ENCODE data around the gene MAP3K2. TPM values are rescaled to one million over a fixed set of nuclear protein-coding genes. Genes with fewer than 3 reads are reported as not detected.
"Not testable (repeated sequence)": the region's sequence is repeated elsewhere in the genome, so short reads cannot be mapped to it uniquely, and the experiment has no call there.

Gene MAP3K2
- total RNA-seq, 1 donor from 2014 or later, result 22.2 TPM

DNA sequence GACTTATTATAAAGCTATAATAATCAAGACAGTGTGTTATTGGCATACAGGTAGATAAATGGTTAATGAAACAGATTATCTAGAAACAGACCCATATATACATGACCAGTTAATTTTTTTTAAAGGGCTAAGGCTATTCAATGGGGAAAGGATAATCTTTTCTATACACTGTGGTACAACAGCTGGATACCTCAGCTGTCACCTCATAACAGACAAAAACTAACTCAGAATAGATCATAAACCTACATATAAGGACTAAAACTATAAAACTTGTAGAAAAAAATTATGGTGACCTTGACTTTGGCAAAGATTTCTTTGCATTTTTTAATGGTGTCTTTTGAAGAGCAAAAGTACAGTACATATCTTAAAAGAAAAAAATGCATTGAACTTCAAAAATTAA is 30.2 kb downstream of the MAP3K2 start:
- no peaks in the 10 kb centered on the region for H3K27me3 ChIP-seq (ENCODE audit: low read depth)
- H3K36me3 ChIP-seq, result no peaks in the 10 kb centered on the region
- no peaks in the 10 kb centered on the region for H3K9me3 ChIP-seq (replicated peaks)
- no peak overlapping the region for H3K4me3 ChIP-seq
- intact Hi-C loops (cut with micrococcal nuclease), result no loop called here
- peaks cover 57% of the 10 kb centered on the region for H3K4me1 ChIP-seq
- no peak for DNase-seq
- H3K27ac ChIP-seq (replicated peaks), result no peak overlapping the region
- TF ChIP-seq CTCF (IDR thresholded peaks at IDR 0.05; ENCODE audit: borderline replicate concordance), result no peak

DNA sequence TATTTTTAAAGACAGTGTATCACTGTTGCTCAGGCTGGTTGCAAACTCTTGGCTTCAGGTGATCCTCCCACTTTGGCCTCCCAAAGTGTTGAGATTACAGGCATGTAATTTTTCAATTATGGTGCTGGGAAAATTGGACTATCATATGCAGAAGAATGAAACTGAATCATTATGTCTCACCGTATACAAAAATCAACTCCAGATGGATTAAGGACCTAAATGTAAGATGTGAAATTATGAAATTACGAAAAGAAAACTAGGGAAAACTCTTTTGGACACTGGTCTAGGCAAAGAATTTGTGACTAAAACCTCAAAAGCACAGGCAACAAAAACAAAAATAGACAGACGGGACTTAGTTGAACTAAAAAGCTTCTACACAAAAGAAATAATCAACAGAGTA is 31.2 kb downstream of the MAP3K2 start:
- Histone ChIP-seq H3K27ac (replicated peaks) (no peak overlapping the region), H3K4me1 (peaks cover 57% of the 10 kb centered on the region), H3K27me3 (ENCODE audit: low read depth) (no peaks in the 10 kb centered on the region), H3K4me3 (no peak overlapping the region), H3K9me3 (replicated peaks) (no peaks in the 10 kb centered on the region), H3K36me3 (no peaks in the 10 kb centered on the region)
- intact Hi-C loops (cut with micrococcal nuclease), result no loop called here
- no peak for DNase-seq
- TF ChIP-seq CTCF (IDR thresholded peaks at IDR 0.05; ENCODE audit: borderline replicate concordance), result no peak

- Histone ChIP-seq H3K4me3 (no peak overlapping the region), H3K27ac (replicated peaks) (no peak overlapping the region), H3K4me1 (peaks cover 63% of the 10 kb centered on the region), H3K9me3 (replicated peaks) (no peaks in the 10 kb centered on the region), H3K27me3 (ENCODE audit: low read depth) (no peaks in the 10 kb centered on the region), H3K36me3 (no peaks in the 10 kb centered on the region)
- peak; percentile 58 for TF ChIP-seq CTCF (IDR thresholded peaks at IDR 0.05; ENCODE audit: borderline replicate concordance)
- intact Hi-C loops (cut with micrococcal nuclease), result no loop called here
- no peak for DNase-seq
These were observed 32.3 kb downstream of the MAP3K2 start for GRCh38 chr2:127355407-127356008.

DNA sequence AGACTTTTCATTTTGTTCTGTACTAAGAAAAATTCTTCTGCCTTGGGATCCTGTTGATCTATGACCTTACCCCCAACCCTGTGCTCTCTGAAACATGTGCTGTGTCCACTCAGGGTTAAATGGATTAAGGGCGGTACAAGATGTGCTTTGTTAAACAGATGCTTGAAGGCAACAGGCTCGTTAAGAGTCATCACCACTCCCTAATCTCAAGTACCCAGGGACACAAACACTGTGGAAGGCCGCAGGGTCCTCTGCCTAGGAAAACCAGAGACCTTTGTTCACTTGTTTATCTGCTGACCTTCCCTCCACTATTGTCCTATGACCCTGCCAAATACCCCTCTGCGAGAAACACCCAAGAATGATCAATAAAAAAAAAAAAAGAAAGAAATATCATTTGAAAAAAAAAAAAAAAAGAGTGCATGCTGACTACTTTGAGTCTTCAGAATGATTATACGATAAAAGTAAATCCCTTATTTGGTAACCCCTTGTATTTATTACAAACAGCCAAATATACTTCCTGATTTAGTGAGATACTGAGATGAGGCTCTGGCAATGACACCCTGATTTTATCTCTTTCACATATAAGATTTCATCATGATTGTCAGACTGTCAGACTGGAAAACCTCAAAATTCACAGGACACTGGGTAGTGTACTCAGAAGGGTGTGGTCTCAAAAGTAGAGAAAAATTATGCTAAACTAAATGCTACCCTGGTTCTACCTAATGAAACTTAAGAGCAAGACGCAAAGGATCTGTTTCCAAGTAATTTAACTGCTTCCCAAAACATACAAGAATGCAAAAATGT is 33.7 kb downstream of the MAP3K2 start:
- H3K36me3 ChIP-seq; H3K4me3 ChIP-seq; intact Hi-C loops (cut with micrococcal nuclease); H3K27me3 ChIP-seq (ENCODE audit: low read depth); H3K9me3 ChIP-seq (replicated peaks); DNase-seq: not testable (repeated sequence)
- peaks cover 61% of the 10 kb centered on the region for H3K4me1 ChIP-seq
- H3K27ac ChIP-seq (replicated peaks), result peak overlapping the region; percentile 41

GRCh38 chr2:127353223-127353622 is 34.6 kb downstream of the MAP3K2 start:
- H3K9me3 ChIP-seq (replicated peaks); DNase-seq; H3K36me3 ChIP-seq; H3K27me3 ChIP-seq (ENCODE audit: low read depth); H3K27ac ChIP-seq (replicated peaks); H3K4me3 ChIP-seq; intact Hi-C loops (cut with micrococcal nuclease): not testable (repeated sequence)
- peaks cover 60% of the 10 kb centered on the region for H3K4me1 ChIP-seq

DNA sequence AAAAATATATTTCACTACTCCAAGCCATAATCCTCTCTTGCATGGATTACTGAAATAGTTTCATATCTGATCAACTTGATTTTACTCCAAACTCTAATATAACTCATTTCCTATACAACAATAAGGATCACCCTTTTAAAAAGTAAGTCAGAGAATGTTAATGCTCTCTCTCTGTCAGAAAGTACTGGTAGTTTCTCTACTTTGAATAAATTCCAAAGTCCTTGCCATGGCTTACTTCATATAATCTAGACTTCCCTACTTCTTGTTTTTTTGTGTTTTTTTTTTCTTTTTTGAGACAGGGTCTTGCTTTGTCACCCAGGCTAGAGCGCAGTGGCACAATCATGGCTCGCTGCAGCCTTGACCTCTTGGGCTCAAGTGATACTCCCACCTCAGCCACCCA is 36.2 kb downstream of the MAP3K2 start:
- H3K27me3 ChIP-seq (ENCODE audit: low read depth), result no peaks in the 10 kb centered on the region
- no peak overlapping the region for H3K27ac ChIP-seq (replicated peaks)
- no peak for TF ChIP-seq CTCF (IDR thresholded peaks at IDR 0.05; ENCODE audit: borderline replicate concordance)
- DNase-seq, result no peak
- intact Hi-C loops (cut with micrococcal nuclease), result no loop called here
- H3K4me3 ChIP-seq, result no peak overlapping the region
- no peaks in the 10 kb centered on the region for H3K36me3 ChIP-seq
- peaks cover 51% of the 10 kb centered on the region for H3K4me1 ChIP-seq
- H3K9me3 ChIP-seq (replicated peaks), result no peaks in the 10 kb centered on the region
